Skeletal muscle tissue (tissue), 4 donors: ENCODE results near the gene GIMAP8. TPM values are rescaled to one million over a fixed set of nuclear protein-coding genes. Genes with fewer than 3 reads are reported as not detected.
"Not testable (repeated sequence)": the region's sequence is repeated elsewhere in the genome, so short reads cannot be mapped to it uniquely, and the experiment has no call there.

ENCODE experiments used
- H3K27ac ChIP-seq: one replicate; pipeline ENCODE4 v1.7.0; 2013; ENCODE audit warnings: mild to moderate bottlenecking, low read depth, low read length, inconsistent platforms
- H3K27me3 ChIP-seq, 3 donors: one replicate each; pipeline ENCODE4 v1.7.0; 2013; ENCODE audit warnings: low read length in 3 of 3; ENCODE audit not compliant: control insufficient read depth in 3 of 3, insufficient read depth in 3 of 3
- H3K36me3 ChIP-seq, 3 donors: one replicate each; pipeline ENCODE4 v1.7.0; 2013; ENCODE audit warnings: low read length in 3 of 3; ENCODE audit not compliant: control insufficient read depth in 3 of 3, insufficient read depth in 3 of 3
- H3K4me1 ChIP-seq, 3 donors: one replicate each; pipeline ENCODE4 v1.7.0; 2013; ENCODE audit warnings: low read length in 3 of 3, mild to moderate bottlenecking in 3 of 3; ENCODE audit not compliant: control insufficient read depth in 3 of 3, insufficient read depth in 3 of 3
- H3K4me3 ChIP-seq, 3 donors: one replicate each; pipeline ENCODE4 v1.7.0; 2013; ENCODE audit warnings: low read length in 3 of 3
- H3K9ac ChIP-seq, 3 donors: one replicate each; pipeline ENCODE4 v1.7.0; 2013; ENCODE audit warnings: low read length in 3 of 3, mild to moderate bottlenecking in 3 of 3, moderate library complexity in 2 of 3, low read depth in 1 of 3
- H3K9me3 ChIP-seq, 3 donors: one replicate each; pipeline ENCODE4 v1.7.0; 2013; ENCODE audit warnings: low read length in 3 of 3; ENCODE audit not compliant: control insufficient read depth in 3 of 3
- total RNA-seq: library from RNA; depleted of rRNA; stranded (reverse); fragments of >200 nt; gene quantifications from one replicate; pipeline ENCODE4 v1.2.3, GENCODE V29; 2014
- donor health status: Osteomylitis.

Gene GIMAP8
- total RNA-seq, 1 donor from 2014 or later, result 12.0 TPM

DNA sequence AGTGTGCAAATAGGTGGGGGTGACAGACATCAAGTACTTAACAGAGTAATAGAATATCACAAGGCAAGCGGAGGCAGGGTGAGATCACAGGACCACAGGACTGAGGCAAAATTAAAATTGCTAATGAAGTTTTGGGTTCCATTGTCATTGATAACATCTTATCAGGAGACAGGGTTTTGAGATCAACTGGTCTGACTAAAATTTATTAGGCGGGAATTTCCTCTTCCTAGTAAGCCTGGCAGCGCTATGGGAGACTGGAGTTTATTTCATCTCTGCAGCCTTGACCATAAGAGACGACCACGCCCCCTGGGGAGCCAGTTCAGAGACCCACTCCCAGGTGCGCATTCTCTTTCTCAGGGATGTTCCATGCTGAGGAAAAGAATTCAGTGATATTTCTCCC is 72.5 kb downstream of the GIMAP8 start:
- H3K36me3 ChIP-seq, H3K9ac ChIP-seq, H3K4me3 ChIP-seq, H3K9me3 ChIP-seq, H3K27me3 ChIP-seq, H3K27ac ChIP-seq, H3K4me1 ChIP-seq: not testable (repeated sequence)

DNA sequence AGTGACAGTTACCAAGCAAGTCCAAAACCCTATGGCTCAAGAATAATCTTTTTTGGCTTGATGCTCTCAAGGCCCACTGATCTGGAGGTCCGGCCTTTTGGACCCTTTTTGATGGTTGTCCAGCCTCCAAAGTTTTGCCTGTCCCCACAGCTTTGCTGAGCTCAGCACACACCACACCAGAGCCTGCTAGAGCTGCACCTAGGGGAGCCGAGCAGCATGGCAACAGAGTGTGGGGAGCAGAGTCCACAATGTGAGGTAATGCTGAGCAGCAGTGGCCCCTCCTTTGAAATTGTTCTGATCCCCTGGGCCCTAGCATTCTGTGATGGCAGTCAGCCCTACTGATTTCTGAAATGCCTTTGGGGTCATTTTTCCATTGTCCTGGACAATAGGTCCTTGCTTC is 73.6 kb downstream of the GIMAP8 start:
- Histone ChIP-seq H3K27me3 (no peaks in the 10 kb centered on the region), H3K27ac (no peak overlapping the region), H3K4me3 (no peak overlapping the region), H3K36me3 (no peaks in the 10 kb centered on the region), H3K9me3 (peaks cover 0 to 3% (median 0%) of the 10 kb centered on the region in 3 donors), H3K9ac (no peak overlapping the region), H3K4me1 (no peaks in the 10 kb centered on the region)

Other genes starting within 250 kb of the GIMAP8 start
- 5.7 TPM for gene LRRC61, start 127.3 kb upstream of the GIMAP8 start, total RNA-seq
- 1.6 TPM for gene ACTR3C, start 127.1 kb upstream of the GIMAP8 start, total RNA-seq
- 54.3 TPM for gene RARRES2, start 109.0 kb upstream of the GIMAP8 start, total RNA-seq
- 31.3 TPM for gene REPIN1, start 81.8 kb upstream of the GIMAP8 start, total RNA-seq
- 6.8 TPM for gene ZNF775, start 71.3 kb upstream of the GIMAP8 start, total RNA-seq
- 4.2 TPM for gene GIMAP7, start 64.2 kb downstream of the GIMAP8 start, total RNA-seq
- gene GIMAP4, start 116.8 kb downstream of the GIMAP8 start, total RNA-seq, result 25.6 TPM
- gene GIMAP6, start 181.8 kb downstream of the GIMAP8 start, total RNA-seq, result 15.7 TPM
- 9.4 TPM for gene GIMAP2, start 235.1 kb downstream of the GIMAP8 start, total RNA-seq